HCT116 (cell line): ENCODE data around the gene PPARGC1A. TPM values are rescaled to one million over a fixed set of nuclear protein-coding genes. Genes with fewer than 3 reads are reported as not detected.

Experiments
- ATAC-seq: fragments of 200-7000 bp; cut with Tn5 transposase; 2 replicates; pipeline ENCODE4 v1.9.1; 2020; ENCODE audit warnings: mild to moderate bottlenecking, moderate library complexity
- BruUV-seq: library from RNA; stranded (reverse); fragments of 400-500 nt; replicated peaks from 2 replicates; lab custom pipeline; 2021; lab: Mats Ljungman, UMichigan
- CTCF ChIA-PET: fragments of 300-600 bp; sonication (Branson Sonifier 250); formaldehyde crosslinking; loops from one replicate; lab custom pipeline; 2021; ENCODE audit warnings: antibody characterized with exemption; lab: Charles Lee
- POLR2A ChIA-PET: fragments of 300-600, 350-600 bp; sonication (Branson Sonifier 250); formaldehyde crosslinking; loops from one replicate; lab custom pipeline; 2021; ENCODE audit warnings: antibody characterized with exemption; lab: Charles Lee
- RAD21 ChIA-PET, 2 experiments: fragments of 300-600 bp; sonication (Branson Sonifier 250); formaldehyde crosslinking; loops; one replicate each; lab custom pipeline; 2023; ENCODE audit warnings: low total read pairs in 2 of 2; ENCODE audit not compliant: uncharacterized antibody in 2 of 2, unreplicated experiment in 2 of 2, low non-redundant PET in 1 of 2; lab: Charles Lee
- DNase-seq: peaks from one replicate; pipeline ENCODE4 v3.0.0-alpha.2; 2010; ENCODE audit warnings: low read depth, low spot score
- H2AFZ ChIP-seq: fragments of 200-600 bp; shearing (Covaris generic), sonication (generic); 2 replicates; pipeline ENCODE4 v1.6.1; 2017; ENCODE audit warnings: low read depth, mixed run types, mixed read lengths, antibody characterized with exemption, low read length; ENCODE audit not compliant: poor library complexity, severe bottlenecking
- H3K27ac ChIP-seq: 2 replicates; pipeline ENCODE4 v1.5.1; 2012; ENCODE audit warnings: low read depth, low read length
- H3K27me3 ChIP-seq: fragments of 200-600 bp; sonication (generic); 2 replicates; pipeline ENCODE4 v1.6.1; 2016; ENCODE audit warnings: mixed run types, low read length, mixed read lengths; ENCODE audit not compliant: insufficient read depth
- H3K36me3 ChIP-seq, 2 experiments: fragments of 200-500 bp in 1 of 2; fragments of 200-600 bp in 1 of 2; sonication (Bioruptor generic) in 1 of 2; sonication (generic) in 1 of 2; 2 replicates each; pipeline versions ENCODE4 v1.5.1 to v1.6.1; 2014 to 2016; ENCODE audit warnings: low read length in 2 of 2, inconsistent platforms in 1 of 2, mixed read lengths in 1 of 2, mixed run types in 1 of 2; ENCODE audit not compliant: insufficient read depth in 2 of 2, control insufficient read depth in 1 of 2
- H3K4me1 ChIP-seq, 2 experiments: fragments of 200-600 bp in 1 of 2; sonication (generic) in 1 of 2; 2 replicates each; pipeline versions ENCODE4 v1.5.1 to v1.6.1; 2012 to 2017; ENCODE audit warnings: low read length in 2 of 2, inconsistent platforms in 1 of 2, mild to moderate bottlenecking in 1 of 2, mixed read lengths in 1 of 2, mixed run types in 1 of 2, moderate library complexity in 1 of 2; ENCODE audit not compliant: insufficient read depth in 2 of 2, control insufficient read depth in 1 of 2
- H3K4me2 ChIP-seq: fragments of 200-600 bp; sonication (generic); 2 replicates; pipeline ENCODE4 v1.6.1; 2017; ENCODE audit warnings: mixed run types, low read length, mixed read lengths
- H3K4me3 ChIP-seq, 2 experiments: fragments of 200-600 bp in 1 of 2; sonication (generic) in 1 of 2; replicated peaks in 1 of 2; 2 replicates each; pipeline ENCODE4 v1.5.1; 2011 to 2016; ENCODE audit warnings: low read length in 2 of 2, control low read depth in 1 of 2, low read depth in 1 of 2, mild to moderate bottlenecking in 1 of 2, mixed read lengths in 1 of 2, mixed run types in 1 of 2
- H3K79me2 ChIP-seq: fragments of 200-600 bp; sonication (generic); 2 replicates; pipeline ENCODE4 v1.6.1; 2017; ENCODE audit warnings: mild to moderate bottlenecking, mixed run types, low read length, moderate library complexity, mixed read lengths; ENCODE audit not compliant: insufficient read depth
- H3K9ac ChIP-seq: fragments of 200-600 bp; sonication (generic); 2 replicates; pipeline ENCODE4 v1.6.1; 2016; ENCODE audit warnings: low read length, mixed read lengths
- H3K9me2 ChIP-seq: fragments of 200-600 bp; sonication (generic), shearing (Covaris generic); 2 replicates; pipeline ENCODE4 v1.6.1; 2017; ENCODE audit warnings: mixed run types, mild to moderate bottlenecking, moderate library complexity; ENCODE audit not compliant: insufficient read depth
- H3K9me3 ChIP-seq, 2 experiments: fragments of 200-500 bp in 1 of 2; fragments of 200-600 bp in 1 of 2; sonication (Bioruptor generic) in 1 of 2; sonication (generic) in 1 of 2; 2 replicates each; pipeline ENCODE4 v1.6.1; 2014 to 2017; ENCODE audit warnings: low read length in 2 of 2, mixed read lengths in 2 of 2, inconsistent platforms in 1 of 2, low read depth in 1 of 2, mild to moderate bottlenecking in 1 of 2, mixed run types in 1 of 2, moderate library complexity in 1 of 2; ENCODE audit not compliant: control insufficient read depth in 1 of 2, insufficient read depth in 1 of 2
- H4K20me1 ChIP-seq: fragments of 200-600 bp; sonication (generic), shearing (Covaris generic); 2 replicates; pipeline ENCODE4 v1.6.1; 2017; ENCODE audit warnings: mixed run types, mild to moderate bottlenecking, moderate library complexity; ENCODE audit not compliant: insufficient read depth
- CBX3 ChIP-seq: IDR thresholded peaks from 2 replicates; pipeline ENCODE4 v1.6.1; 2012; ENCODE audit warnings: low read depth
- ELF1 ChIP-seq: IDR thresholded peaks from 2 replicates; pipeline ENCODE4 v1.6.1; 2012; ENCODE audit warnings: low read depth, borderline replicate concordance
- EZH2phosphoT487 ChIP-seq: fragments of 200-600 bp; IDR thresholded peaks from 2 replicates; pipeline ENCODE4 v1.6.1; 2018; ENCODE audit warnings: antibody characterized with exemption, borderline replicate concordance
- FOSL1 ChIP-seq: IDR thresholded peaks from 2 replicates; pipeline ENCODE4 v1.6.1; 2012; ENCODE audit warnings: low read depth
- POLR2A ChIP-seq: IDR thresholded peaks from 2 replicates; pipeline ENCODE4 v1.7.0; 2011; ENCODE audit warnings: borderline replicate concordance; ENCODE audit not compliant: insufficient read depth, insufficient read length; ENCODE audit errors: extremely low read depth
- POLR2AphosphoS5 ChIP-seq: IDR thresholded peaks from 2 replicates; pipeline ENCODE4 v1.6.1; 2011; ENCODE audit warnings: mild to moderate bottlenecking, low read depth, low read length, moderate library complexity
- SP1 ChIP-seq: IDR thresholded peaks from 2 replicates; pipeline ENCODE4 v1.6.1; 2012; ENCODE audit warnings: low read depth
- SRF ChIP-seq: IDR thresholded peaks from 2 replicates; pipeline ENCODE4 v1.6.1; 2012; ENCODE audit warnings: low read depth
- TCF7L2 ChIP-seq: IDR thresholded peaks from 2 replicates; pipeline ENCODE4 v1.7.0; 2011; ENCODE audit warnings: borderline replicate concordance, inconsistent platforms; ENCODE audit not compliant: insufficient read depth, insufficient read length; ENCODE audit errors: extremely low read depth
- ZFX ChIP-seq: fragments of 450-650 bp; IDR thresholded peaks from 2 replicates; pipeline ENCODE4 v1.6.1; 2017
- ZNF274 ChIP-seq: fragments of 200-500 bp; sonication (Bioruptor generic); IDR thresholded peaks from 2 replicates; pipeline ENCODE4 v1.6.1; 2014; ENCODE audit warnings: mild to moderate bottlenecking, low read depth, low read length, inconsistent platforms
- intact Hi-C: fragments of 100-400 bp; cut with micrococcal nuclease; formaldehyde crosslinking; loops from 2 replicates; pipeline ENCODE4 v1.10.0; 2022
- total RNA-seq: library from RNA; stranded (reverse); gene quantifications from one replicate; pipeline ENCODE4 v1.2.1, GENCODE V29; 2021; ENCODE audit not compliant: unreplicated experiment
- TF ChIP-seq, protein P1 (sequence below): IDR thresholded peaks from 2 replicates; pipeline ENCODE4 v1.6.1; 2012; ENCODE audit warnings: low read depth
- TF ChIP-seq, protein P2 (sequence below): IDR thresholded peaks from 2 replicates; pipeline ENCODE4 v1.6.1; 2012

Gene PPARGC1A
- total RNA-seq, 1 experiment from 2014 or later = not detected

DNA sequence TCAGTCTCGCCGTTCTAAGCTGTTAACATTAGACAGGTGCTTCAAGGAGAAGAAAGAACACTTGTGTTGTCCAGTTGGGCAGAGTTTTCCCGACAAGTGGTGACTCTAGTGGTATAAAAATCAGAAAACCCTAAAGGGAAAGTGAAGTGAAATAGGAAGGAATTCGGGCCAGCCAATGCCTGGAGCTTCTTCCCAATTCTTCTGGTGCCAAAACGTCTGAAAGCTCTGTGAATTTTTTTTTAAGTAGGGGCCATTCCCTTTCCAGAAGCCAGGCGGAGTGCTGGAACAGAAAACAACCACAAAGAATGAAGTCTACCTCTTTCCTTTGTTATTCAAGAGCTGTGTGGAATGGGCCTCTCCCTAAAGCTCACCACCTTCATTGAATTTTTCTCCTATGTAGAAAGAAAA, 43.1 kb upstream of the PPARGC1A start:
- no peak for TF ChIP-seq SP1
- TF ChIP-seq, protein P1, sequence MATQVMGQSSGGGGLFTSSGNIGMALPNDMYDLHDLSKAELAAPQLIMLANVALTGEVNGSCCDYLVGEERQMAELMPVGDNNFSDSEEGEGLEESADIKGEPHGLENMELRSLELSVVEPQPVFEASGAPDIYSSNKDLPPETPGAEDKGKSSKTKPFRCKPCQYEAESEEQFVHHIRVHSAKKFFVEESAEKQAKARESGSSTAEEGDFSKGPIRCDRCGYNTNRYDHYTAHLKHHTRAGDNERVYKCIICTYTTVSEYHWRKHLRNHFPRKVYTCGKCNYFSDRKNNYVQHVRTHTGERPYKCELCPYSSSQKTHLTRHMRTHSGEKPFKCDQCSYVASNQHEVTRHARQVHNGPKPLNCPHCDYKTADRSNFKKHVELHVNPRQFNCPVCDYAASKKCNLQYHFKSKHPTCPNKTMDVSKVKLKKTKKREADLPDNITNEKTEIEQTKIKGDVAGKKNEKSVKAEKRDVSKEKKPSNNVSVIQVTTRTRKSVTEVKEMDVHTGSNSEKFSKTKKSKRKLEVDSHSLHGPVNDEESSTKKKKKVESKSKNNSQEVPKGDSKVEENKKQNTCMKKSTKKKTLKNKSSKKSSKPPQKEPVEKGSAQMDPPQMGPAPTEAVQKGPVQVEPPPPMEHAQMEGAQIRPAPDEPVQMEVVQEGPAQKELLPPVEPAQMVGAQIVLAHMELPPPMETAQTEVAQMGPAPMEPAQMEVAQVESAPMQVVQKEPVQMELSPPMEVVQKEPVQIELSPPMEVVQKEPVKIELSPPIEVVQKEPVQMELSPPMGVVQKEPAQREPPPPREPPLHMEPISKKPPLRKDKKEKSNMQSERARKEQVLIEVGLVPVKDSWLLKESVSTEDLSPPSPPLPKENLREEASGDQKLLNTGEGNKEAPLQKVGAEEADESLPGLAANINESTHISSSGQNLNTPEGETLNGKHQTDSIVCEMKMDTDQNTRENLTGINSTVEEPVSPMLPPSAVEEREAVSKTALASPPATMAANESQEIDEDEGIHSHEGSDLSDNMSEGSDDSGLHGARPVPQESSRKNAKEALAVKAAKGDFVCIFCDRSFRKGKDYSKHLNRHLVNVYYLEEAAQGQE = no peak
- no peaks in the 10 kb centered on the region for H4K20me1 ChIP-seq
- H3K9me3 ChIP-seq = peaks cover 4 to 30% of the 10 kb centered on the region in 2 experiments; a peak in 2 of 4 replicates
- no TSS peak for BruUV-seq
- ATAC-seq (no peak), DNase-seq (no peak)
- no peaks in the 10 kb centered on the region for H3K27me3 ChIP-seq
- H2AFZ ChIP-seq = no peak overlapping the region
- no peak overlapping the region for H3K4me3 ChIP-seq
- no peak overlapping the region for H3K27ac ChIP-seq
- H3K79me2 ChIP-seq = no peaks in the 10 kb centered on the region
- CTCF ChIA-PET = no interaction called here
- H3K4me2 ChIP-seq = no peak overlapping the region
- no peaks in the 10 kb centered on the region for H3K9me2 ChIP-seq
- intact Hi-C loops = no loop called here
- POLR2A ChIA-PET = no interaction called here
- no peaks in the 10 kb centered on the region for H3K36me3 ChIP-seq
- H3K4me1 ChIP-seq = no peaks in the 10 kb centered on the region
- RAD21 ChIA-PET = no interaction called here
- no peak overlapping the region for H3K9ac ChIP-seq

DNA sequence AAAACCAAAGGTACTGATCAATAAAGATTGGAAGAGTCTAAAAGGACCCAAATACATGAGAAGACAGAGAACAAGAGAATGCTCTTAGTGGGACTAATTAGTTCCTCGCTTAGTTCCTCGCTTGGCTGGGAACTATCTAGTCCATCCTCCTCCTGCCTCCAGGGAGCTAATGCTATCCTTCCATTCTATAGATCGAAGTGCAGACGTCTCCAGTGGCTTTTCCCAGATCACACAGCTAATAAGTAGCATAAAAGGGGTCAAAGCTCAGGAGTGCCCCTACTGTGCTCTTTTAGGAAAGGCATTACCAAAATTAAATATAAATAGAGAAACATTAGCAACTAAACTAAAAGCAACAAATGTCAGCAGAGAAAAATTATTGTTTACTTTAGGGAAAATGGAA, 42.3 kb upstream of the PPARGC1A start:
- no peak for ATAC-seq
- Histone ChIP-seq H3K4me2 (no peak overlapping the region), H3K36me3 (no peaks in the 10 kb centered on the region), H2AFZ (no peak overlapping the region), H3K9ac (no peak overlapping the region), H3K4me3 (no peak overlapping the region), H4K20me1 (no peaks in the 10 kb centered on the region), H3K9me3 (peaks cover 4 to 26% of the 10 kb centered on the region in 2 experiments; a peak in 2 of 4 replicates), H3K4me1 (no peaks in the 10 kb centered on the region), H3K27me3 (no peaks in the 10 kb centered on the region), H3K27ac (no peak overlapping the region), H3K9me2 (no peaks in the 10 kb centered on the region), H3K79me2 (no peaks in the 10 kb centered on the region)
- POLR2A ChIA-PET = no interaction called here
- RAD21 ChIA-PET = no interaction called here
- CTCF ChIA-PET = no interaction called here
- DNase-seq = no peak
- intact Hi-C loops = no loop called here
- no TSS peak for BruUV-seq
- TF ChIP-seq SRF (no peak), ZFX (no peak), CBX3 (no peak), TCF7L2 (no peak), ELF1 (no peak), FOSL1 (no peak), EZH2phosphoT487 (no peak), POLR2AphosphoS5 (no peak), POLR2A (no peak), ZNF274 (no peak)
- TF ChIP-seq, protein P2, sequence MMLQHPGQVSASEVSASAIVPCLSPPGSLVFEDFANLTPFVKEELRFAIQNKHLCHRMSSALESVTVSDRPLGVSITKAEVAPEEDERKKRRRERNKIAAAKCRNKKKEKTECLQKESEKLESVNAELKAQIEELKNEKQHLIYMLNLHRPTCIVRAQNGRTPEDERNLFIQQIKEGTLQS = no peak
- TF ChIP-seq, protein P1 = no peak
